Suprapubic skin (tissue), 4 donors: ENCODE measurements around the gene NUP93. TPM values are rescaled to one million over a fixed set of nuclear protein-coding genes. Genes with fewer than 3 reads are reported as not detected.

Source experiments
- DNase-seq, 2 donors: peaks; one replicate each; pipeline ENCODE4 v3.0.0-alpha.2; 2019; ENCODE audit warnings: low spot score in 2 of 2
- H3K27ac ChIP-seq: fragments of 200-600 bp; sonication (generic); one replicate; pipeline ENCODE4 v1.5.1; 2019
- H3K27me3 ChIP-seq: fragments of 200-600 bp; sonication (generic); one replicate; pipeline ENCODE4 v1.5.1; 2019
- H3K36me3 ChIP-seq: fragments of 200-600 bp; sonication (generic); one replicate; pipeline ENCODE4 v1.5.1; 2019
- H3K4me1 ChIP-seq: fragments of 200-600 bp; sonication (generic); one replicate; pipeline ENCODE4 v1.5.1; 2019
- H3K4me3 ChIP-seq: fragments of 200-600 bp; sonication (generic); one replicate; pipeline ENCODE4 v1.5.1; 2019; ENCODE audit warnings: mild to moderate bottlenecking
- H3K9me3 ChIP-seq: fragments of 200-600 bp; sonication (generic); one replicate; pipeline ENCODE4 v1.5.1; 2019
- EP300 ChIP-seq: sonication (generic); formaldehyde crosslinking; IDR thresholded peaks from one replicate; pipeline ENCODE4 v1.6.1; 2017; ENCODE audit warnings: antibody characterized with exemption
- POLR2A ChIP-seq, 2 donors: fragments of 450-650 bp; IDR thresholded peaks; one replicate each; pipeline ENCODE4 v1.6.1; 2017; ENCODE audit warnings: antibody characterized with exemption in 2 of 2, mild to moderate bottlenecking in 2 of 2, moderate library complexity in 2 of 2
- POLR2AphosphoS5 ChIP-seq, 3 donors: sonication (generic); formaldehyde crosslinking; IDR thresholded peaks; one replicate each; pipeline ENCODE4 v1.6.1; 2017; ENCODE audit warnings: antibody characterized with exemption in 3 of 3
- WGBS: methylation state at CpG from one replicate; pipeline ENCODE4 v1.1.5; 2018; 5-methylcytosine and 5-hydroxymethylcytosine counted together
- total RNA-seq, 4 donors: library from RNA; depleted of rRNA; stranded (reverse); fragments of >200 nt; gene quantifications; one replicate each; pipeline ENCODE4 v1.1.0, GENCODE V29; 2016
- TF ChIP-seq, protein P1 (sequence below), 2 donors: fragments of 200-600 bp in 1 of 2; fragments of 450-650 bp in 1 of 2; sonication (generic) in 1 of 2; IDR thresholded peaks; one replicate each; pipeline ENCODE4 v1.5.1; 2016 to 2019; ENCODE audit warnings: antibody characterized with exemption in 2 of 2, mild to moderate bottlenecking in 1 of 2, moderate library complexity in 1 of 2

Gene NUP93
- total RNA-seq, 4 donors from 2014 or later, result 27.9 to 56.6 (median 44.1) TPM

DNA sequence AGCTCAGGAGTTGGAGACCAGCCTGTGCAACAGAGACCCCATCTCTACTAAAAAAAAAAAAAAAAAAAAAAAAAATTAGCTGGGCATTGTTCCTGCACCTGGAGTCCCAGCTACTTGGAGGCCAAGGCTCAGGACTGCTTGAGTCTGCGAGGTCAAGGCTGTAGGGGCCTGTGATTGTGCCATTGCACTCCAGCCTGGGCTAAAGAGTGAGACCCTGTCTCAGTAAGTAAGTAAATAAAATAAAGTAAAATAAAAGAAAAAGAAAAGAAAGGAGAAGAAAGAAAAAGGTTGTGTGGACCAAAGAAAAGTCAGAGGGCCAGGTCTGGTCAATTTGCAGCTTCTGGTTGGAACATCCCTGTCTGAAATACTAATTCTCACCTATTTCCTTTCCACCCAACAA is 29.3 kb upstream of the NUP93 start:
- no peak overlapping the region for H3K27ac ChIP-seq
- no peaks in the 10 kb centered on the region for H3K9me3 ChIP-seq
- H3K36me3 ChIP-seq, result no peaks in the 10 kb centered on the region
- TF ChIP-seq EP300 (no peak), POLR2A (IDR thresholded peaks at IDR 0.05) (no peak)
- 100% methylated on average over 1 of the region's 1 CpG for WGBS
- no peaks in the 10 kb centered on the region for H3K27me3 ChIP-seq
- no peak overlapping the region for H3K4me3 ChIP-seq
- no peak for DNase-seq
- peaks cover 9% of the 10 kb centered on the region for H3K4me1 ChIP-seq

DNA sequence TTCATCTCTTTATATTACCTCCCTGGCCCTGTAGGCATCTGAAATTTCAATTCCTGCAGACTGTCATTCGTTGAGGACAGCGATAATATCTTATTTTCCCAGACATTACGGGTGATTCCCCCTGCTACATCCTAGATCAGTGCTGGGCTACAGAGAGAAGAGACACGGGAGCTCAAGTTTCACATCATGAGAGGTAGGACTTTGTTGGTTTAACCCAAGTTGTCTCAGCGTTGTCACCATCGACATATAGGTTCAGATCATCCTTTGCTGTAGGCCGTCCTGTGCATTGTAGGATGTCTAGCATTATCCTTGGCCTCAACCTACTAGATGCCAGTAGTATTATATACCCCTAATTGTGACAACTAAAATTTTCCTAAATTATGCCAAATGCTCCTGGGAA is 28.4 kb upstream of the NUP93 start:
- 80% methylated on average over 7 of the region's 7 CpGs for WGBS
- Histone ChIP-seq H3K9me3 (no peaks in the 10 kb centered on the region), H3K4me3 (no peak overlapping the region), H3K4me1 (peaks cover 9% of the 10 kb centered on the region), H3K27ac (no peak overlapping the region), H3K36me3 (no peaks in the 10 kb centered on the region), H3K27me3 (no peaks in the 10 kb centered on the region)
- no peak for DNase-seq
- TF ChIP-seq, protein P1, sequence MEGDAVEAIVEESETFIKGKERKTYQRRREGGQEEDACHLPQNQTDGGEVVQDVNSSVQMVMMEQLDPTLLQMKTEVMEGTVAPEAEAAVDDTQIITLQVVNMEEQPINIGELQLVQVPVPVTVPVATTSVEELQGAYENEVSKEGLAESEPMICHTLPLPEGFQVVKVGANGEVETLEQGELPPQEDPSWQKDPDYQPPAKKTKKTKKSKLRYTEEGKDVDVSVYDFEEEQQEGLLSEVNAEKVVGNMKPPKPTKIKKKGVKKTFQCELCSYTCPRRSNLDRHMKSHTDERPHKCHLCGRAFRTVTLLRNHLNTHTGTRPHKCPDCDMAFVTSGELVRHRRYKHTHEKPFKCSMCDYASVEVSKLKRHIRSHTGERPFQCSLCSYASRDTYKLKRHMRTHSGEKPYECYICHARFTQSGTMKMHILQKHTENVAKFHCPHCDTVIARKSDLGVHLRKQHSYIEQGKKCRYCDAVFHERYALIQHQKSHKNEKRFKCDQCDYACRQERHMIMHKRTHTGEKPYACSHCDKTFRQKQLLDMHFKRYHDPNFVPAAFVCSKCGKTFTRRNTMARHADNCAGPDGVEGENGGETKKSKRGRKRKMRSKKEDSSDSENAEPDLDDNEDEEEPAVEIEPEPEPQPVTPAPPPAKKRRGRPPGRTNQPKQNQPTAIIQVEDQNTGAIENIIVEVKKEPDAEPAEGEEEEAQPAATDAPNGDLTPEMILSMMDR (IDR thresholded peaks at IDR 0.05), result no peak
- TF ChIP-seq POLR2AphosphoS5 (IDR thresholded peaks at IDR 0.05) (no peak), POLR2A (IDR thresholded peaks at IDR 0.05) (no peak), EP300 (no peak)

DNA sequence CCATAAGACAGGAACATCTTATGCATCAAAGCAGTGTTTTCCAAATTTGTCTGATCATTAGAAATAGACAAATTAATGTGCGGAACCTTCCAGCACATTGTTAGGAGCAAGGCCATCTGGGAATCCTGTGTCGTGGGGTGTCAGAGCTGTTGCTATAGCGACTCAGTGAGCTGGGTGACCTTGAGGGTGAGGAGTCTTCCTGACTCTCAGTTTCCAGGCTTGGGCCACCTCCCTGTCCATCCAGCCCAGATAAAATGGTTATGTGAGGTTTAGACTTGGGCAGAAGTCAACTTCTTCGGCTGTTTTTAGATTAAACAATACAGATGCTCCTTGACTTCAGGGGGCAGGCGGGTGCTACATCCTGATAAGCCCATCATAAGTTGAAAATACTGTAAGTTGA is 27.1 kb upstream of the NUP93 start:
- no peaks in the 10 kb centered on the region for H3K9me3 ChIP-seq
- WGBS, result 96% methylated on average over 5 of the region's 5 CpGs
- no peak overlapping the region for H3K4me3 ChIP-seq
- no peak overlapping the region for H3K27ac ChIP-seq
- TF ChIP-seq EP300 (no peak), POLR2A (IDR thresholded peaks at IDR 0.05) (no peak), POLR2AphosphoS5 (IDR thresholded peaks at IDR 0.05) (no peak)
- TF ChIP-seq, protein P1 (IDR thresholded peaks at IDR 0.05), result no peak
- H3K27me3 ChIP-seq, result no peaks in the 10 kb centered on the region
- no peaks in the 10 kb centered on the region for H3K36me3 ChIP-seq
- DNase-seq, result no peak
- peaks cover 9% of the 10 kb centered on the region for H3K4me1 ChIP-seq

DNA sequence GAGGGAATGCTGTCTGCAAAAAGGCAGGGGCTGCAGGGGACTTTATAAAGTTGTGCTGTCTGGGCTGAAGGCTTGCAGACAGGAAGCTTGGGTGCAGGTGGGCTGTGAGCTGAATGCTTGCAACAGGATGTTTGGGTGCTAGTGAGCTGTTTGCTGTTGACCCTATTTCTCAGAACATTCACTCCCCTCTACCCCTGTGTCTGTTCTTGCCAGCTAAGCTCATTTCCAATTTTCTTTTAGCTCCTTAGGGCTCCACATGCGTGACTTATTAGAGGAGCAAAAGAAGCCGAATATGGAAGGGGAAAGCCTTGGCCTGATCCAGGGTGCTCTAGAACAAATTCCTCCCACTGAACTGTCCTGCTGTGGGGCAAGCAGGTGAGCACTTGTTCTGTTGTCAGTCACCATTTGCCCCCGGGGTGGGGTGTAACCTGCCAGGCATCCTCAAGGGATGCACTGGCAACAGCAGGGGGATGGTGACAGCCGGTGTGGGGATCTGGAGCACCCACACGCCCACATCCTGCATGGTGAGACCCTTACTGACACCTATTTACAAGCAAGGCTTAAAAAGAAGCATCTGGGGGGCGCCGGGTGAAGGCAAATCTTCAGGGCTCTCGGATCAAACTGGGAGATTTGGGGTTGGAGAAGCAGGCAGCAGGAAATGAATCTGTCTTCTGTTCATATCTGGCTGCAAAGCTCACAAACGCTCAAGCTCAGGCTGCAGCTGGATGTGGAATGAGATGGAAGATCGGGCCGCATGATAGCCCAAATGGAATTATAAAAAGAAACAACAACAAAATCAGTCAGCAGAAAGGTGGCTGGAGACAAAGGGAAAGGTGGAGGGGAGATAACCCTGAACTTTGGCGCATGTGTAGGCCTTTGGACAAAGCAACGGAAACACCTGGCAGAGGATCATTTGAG is 21.1 kb upstream of the NUP93 start:
- 51% methylated on average over 10 of the region's 13 CpGs for WGBS
- no peak overlapping the region for H3K4me3 ChIP-seq
- TF ChIP-seq POLR2A (IDR thresholded peaks at IDR 0.05) (no peak), EP300 (no peak)
- TF ChIP-seq, protein P1 (IDR thresholded peaks at IDR 0.05), result no peak
- no peaks in the 10 kb centered on the region for H3K27me3 ChIP-seq
- no peak for DNase-seq
- H3K9me3 ChIP-seq, result no peaks in the 10 kb centered on the region
- H3K36me3 ChIP-seq, result no peaks in the 10 kb centered on the region
- H3K27ac ChIP-seq, result no peak overlapping the region
- peaks cover 3% of the 10 kb centered on the region for H3K4me1 ChIP-seq

DNA sequence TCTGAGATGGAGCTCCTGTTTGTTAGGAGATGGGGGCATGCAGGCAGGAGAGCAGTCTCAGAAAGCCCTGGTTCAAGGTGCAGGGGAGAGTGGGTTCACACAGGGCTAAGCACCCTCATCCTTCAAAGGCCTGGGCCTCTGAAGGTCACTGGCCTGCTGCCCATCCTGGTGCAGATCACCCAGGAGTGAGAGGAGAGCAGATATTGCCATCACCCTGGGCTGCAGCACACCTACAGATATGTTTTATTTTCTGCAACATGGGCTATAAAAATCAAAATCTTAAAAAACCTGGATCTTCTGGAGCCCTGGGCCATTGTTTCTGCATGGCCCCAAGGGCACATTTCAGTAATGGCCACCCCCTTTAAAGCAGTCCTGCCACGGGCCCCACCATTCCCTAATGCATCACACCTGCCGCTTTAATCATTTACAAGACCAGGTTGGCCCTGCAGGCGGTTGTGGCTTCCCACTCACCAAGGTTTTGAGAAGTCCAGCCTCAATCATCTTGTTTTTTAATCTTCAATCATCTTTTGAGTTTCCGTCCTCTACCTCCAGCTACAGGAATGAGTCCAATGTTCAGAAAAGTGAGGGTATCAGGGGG is 20.4 kb upstream of the NUP93 start:
- Histone ChIP-seq H3K27me3 (no peaks in the 10 kb centered on the region), H3K27ac (no peak overlapping the region), H3K4me3 (no peak overlapping the region), H3K4me1 (peaks cover 3% of the 10 kb centered on the region), H3K36me3 (no peaks in the 10 kb centered on the region), H3K9me3 (no peaks in the 10 kb centered on the region)
- 92% methylated on average over 4 of the region's 4 CpGs for WGBS
- DNase-seq, result no peak
- TF ChIP-seq, protein P1 (IDR thresholded peaks at IDR 0.05), result no peak
- TF ChIP-seq EP300 (no peak), POLR2AphosphoS5 (IDR thresholded peaks at IDR 0.05) (no peak), POLR2A (IDR thresholded peaks at IDR 0.05) (no peak)
